HepG2 (cell line): ENCODE data around the gene TMCC2.

Experiments
- ELK4 ChIP-seq: sonication (generic); formaldehyde crosslinking; IDR thresholded peaks from 2 replicates; pipeline ENCODE4 v1.9.0; 2021; ENCODE audit warnings: missing genetic modification reagents, borderline replicate concordance
- FOXA3 ChIP-seq: IDR thresholded peaks from 2 replicates; pipeline ENCODE4 v1.6.1; 2016; ENCODE audit warnings: missing genetic modification reagents, missing compliant biosample characterization
- ZNF225 ChIP-seq: sonication (generic); formaldehyde crosslinking; IDR thresholded peaks from 2 replicates; pipeline ENCODE4 v1.4.0; 2020; ENCODE audit warnings: mild to moderate bottlenecking, missing genetic modification reagents
- ZNF30 ChIP-seq: sonication (generic); formaldehyde crosslinking; IDR thresholded peaks from 2 replicates; pipeline ENCODE4 v1.5.0; 2020; ENCODE audit warnings: mild to moderate bottlenecking, missing genetic modification reagents
- TF ChIP-seq, protein P1 (sequence below): sonication (generic); formaldehyde crosslinking; IDR thresholded peaks from 2 replicates; pipeline ENCODE4 v1.5.0; 2020; ENCODE audit warnings: mild to moderate bottlenecking, missing genetic modification reagents, moderate library complexity
- TF ChIP-seq, protein P2 (sequence below): sonication (generic); formaldehyde crosslinking; IDR thresholded peaks from 2 replicates; pipeline ENCODE4 v1.4.0; 2020; ENCODE audit warnings: missing genetic modification reagents

DNA sequence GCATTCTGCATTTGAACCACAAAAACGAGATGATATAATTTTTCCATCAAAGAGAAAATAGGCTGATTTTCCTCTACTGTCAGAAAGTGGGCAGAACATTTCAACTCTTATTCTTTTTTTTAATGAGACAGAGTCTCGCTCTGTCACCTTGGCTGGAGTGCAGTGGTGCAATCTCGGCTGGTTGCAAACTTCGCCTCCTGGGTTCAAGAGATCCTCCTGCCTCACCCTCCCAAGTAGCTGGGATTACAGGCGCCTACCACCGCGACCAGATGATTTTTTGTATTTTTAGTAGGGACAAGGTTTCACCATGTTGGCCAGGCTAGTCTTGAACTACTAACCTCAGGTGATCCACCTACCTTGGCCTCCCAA, 27.8 kb upstream of the TMCC2 start:
- TF ChIP-seq, protein P1, sequence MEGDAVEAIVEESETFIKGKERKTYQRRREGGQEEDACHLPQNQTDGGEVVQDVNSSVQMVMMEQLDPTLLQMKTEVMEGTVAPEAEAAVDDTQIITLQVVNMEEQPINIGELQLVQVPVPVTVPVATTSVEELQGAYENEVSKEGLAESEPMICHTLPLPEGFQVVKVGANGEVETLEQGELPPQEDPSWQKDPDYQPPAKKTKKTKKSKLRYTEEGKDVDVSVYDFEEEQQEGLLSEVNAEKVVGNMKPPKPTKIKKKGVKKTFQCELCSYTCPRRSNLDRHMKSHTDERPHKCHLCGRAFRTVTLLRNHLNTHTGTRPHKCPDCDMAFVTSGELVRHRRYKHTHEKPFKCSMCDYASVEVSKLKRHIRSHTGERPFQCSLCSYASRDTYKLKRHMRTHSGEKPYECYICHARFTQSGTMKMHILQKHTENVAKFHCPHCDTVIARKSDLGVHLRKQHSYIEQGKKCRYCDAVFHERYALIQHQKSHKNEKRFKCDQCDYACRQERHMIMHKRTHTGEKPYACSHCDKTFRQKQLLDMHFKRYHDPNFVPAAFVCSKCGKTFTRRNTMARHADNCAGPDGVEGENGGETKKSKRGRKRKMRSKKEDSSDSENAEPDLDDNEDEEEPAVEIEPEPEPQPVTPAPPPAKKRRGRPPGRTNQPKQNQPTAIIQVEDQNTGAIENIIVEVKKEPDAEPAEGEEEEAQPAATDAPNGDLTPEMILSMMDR (CRISPR knock-in tag): no peak
- TF ChIP-seq, protein P2, sequence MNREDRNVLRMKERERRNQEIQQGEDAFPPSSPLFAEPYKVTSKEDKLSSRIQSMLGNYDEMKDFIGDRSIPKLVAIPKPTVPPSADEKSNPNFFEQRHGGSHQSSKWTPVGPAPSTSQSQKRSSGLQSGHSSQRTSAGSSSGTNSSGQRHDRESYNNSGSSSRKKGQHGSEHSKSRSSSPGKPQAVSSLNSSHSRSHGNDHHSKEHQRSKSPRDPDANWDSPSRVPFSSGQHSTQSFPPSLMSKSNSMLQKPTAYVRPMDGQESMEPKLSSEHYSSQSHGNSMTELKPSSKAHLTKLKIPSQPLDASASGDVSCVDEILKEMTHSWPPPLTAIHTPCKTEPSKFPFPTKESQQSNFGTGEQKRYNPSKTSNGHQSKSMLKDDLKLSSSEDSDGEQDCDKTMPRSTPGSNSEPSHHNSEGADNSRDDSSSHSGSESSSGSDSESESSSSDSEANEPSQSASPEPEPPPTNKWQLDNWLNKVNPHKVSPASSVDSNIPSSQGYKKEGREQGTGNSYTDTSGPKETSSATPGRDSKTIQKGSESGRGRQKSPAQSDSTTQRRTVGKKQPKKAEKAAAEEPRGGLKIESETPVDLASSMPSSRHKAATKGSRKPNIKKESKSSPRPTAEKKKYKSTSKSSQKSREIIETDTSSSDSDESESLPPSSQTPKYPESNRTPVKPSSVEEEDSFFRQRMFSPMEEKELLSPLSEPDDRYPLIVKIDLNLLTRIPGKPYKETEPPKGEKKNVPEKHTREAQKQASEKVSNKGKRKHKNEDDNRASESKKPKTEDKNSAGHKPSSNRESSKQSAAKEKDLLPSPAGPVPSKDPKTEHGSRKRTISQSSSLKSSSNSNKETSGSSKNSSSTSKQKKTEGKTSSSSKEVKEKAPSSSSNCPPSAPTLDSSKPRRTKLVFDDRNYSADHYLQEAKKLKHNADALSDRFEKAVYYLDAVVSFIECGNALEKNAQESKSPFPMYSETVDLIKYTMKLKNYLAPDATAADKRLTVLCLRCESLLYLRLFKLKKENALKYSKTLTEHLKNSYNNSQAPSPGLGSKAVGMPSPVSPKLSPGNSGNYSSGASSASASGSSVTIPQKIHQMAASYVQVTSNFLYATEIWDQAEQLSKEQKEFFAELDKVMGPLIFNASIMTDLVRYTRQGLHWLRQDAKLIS (CRISPR knock-in tag): no peak
- TF ChIP-seq ZNF225 (CRISPR knock-in tag) (no peak), ELK4 (no peak), ZNF30 (CRISPR knock-in tag) (no peak), FOXA3 (CRISPR knock-in tag) (no peak)
